Hepatocyte (in vitro differentiated cells): Measurements from ENCODE around the gene BACE1.

Source experiments
- EZH2 ChIP-seq: fragments of 200-600 bp; sonication (generic); IDR thresholded peaks from 2 replicates; pipeline ENCODE4 v1.6.1; 2016; ENCODE audit warnings: antibody characterized with exemption, mild to moderate bottlenecking, borderline replicate concordance
- EZH2phosphoT487 ChIP-seq: fragments of 200-600 bp; sonication (generic); IDR thresholded peaks from one replicate; pipeline ENCODE4 v1.6.1; 2018; ENCODE audit warnings: antibody characterized with exemption, mild to moderate bottlenecking, low read depth, moderate library complexity; ENCODE audit not compliant: unreplicated experiment, severe bottlenecking
- TF ChIP-seq, protein P1 (sequence below): fragments of 200-600 bp; sonication (generic); IDR thresholded peaks from 2 replicates; pipeline ENCODE4 v1.5.1; 2016; ENCODE audit warnings: antibody characterized with exemption, mild to moderate bottlenecking; ENCODE audit not compliant: poor library complexity

DNA sequence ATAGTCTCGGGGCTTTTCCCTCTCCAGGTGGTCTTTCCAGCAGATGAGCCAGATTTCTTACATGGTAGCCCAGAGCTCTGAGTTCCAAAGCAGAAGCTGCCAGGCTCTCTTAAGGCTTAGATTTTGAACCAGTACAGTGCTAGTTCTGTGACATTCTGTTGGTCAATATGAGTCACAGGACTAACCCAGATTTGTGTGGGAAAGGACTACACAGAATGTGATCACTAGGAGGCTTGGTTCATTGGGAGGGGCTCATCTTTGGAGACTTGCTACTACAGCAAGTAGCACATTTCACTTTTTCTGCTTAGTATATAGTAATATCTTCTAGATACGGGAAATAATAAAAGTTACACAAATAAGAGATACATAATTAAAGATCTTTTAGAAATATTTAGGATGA is 59.5 kb downstream of the BACE1 start:
- no peak for TF ChIP-seq EZH2
- TF ChIP-seq, protein P1, sequence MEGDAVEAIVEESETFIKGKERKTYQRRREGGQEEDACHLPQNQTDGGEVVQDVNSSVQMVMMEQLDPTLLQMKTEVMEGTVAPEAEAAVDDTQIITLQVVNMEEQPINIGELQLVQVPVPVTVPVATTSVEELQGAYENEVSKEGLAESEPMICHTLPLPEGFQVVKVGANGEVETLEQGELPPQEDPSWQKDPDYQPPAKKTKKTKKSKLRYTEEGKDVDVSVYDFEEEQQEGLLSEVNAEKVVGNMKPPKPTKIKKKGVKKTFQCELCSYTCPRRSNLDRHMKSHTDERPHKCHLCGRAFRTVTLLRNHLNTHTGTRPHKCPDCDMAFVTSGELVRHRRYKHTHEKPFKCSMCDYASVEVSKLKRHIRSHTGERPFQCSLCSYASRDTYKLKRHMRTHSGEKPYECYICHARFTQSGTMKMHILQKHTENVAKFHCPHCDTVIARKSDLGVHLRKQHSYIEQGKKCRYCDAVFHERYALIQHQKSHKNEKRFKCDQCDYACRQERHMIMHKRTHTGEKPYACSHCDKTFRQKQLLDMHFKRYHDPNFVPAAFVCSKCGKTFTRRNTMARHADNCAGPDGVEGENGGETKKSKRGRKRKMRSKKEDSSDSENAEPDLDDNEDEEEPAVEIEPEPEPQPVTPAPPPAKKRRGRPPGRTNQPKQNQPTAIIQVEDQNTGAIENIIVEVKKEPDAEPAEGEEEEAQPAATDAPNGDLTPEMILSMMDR: no peak
- TF ChIP-seq EZH2phosphoT487: no peak
